Measurements from ENCODE around the gene ALDH3B1. TPM values are rescaled to one million over a fixed set of nuclear protein-coding genes. Genes with fewer than 3 reads are reported as not detected.

Gene ALDH3B1
- total and polyA plus RNA-seq, 9 of the 15 experiments (the other 6 are each of a cell fraction or from before 2014, with no cell fraction given) = 0.01 to 0.35 (median 0.07) TPM; not detected in 2

GRCh38 chr11:68044145-68044813 is 34.2 kb downstream of the ALDH3B1 start:
- in situ Hi-C loops (cut with MboI) = no loop called here
- DNase-seq (ENCODE audit: extremely low read depth in 1 of 4, low spot score in 3 of 4) (no peak), FAIRE-seq (no peak), ATAC-seq (no peak)
- no peak overlapping the region for H3K4me2 ChIP-seq (ENCODE audit: insufficient read depth, low read length)
- peaks cover 32 to 71% of the 10 kb centered on the region in 2 experiments for H3K4me1 ChIP-seq (replicated peaks in 1 of 2; ENCODE audit: control insufficient read depth in 2 of 2, insufficient read depth in 2 of 2, low read length in 2 of 2)
- no peaks in the 10 kb centered on the region for H3K9me3 ChIP-seq (replicated peaks; ENCODE audit: control insufficient read depth, insufficient read depth, low read depth, low read length)
- no peak overlapping the region for H2AFZ ChIP-seq (ENCODE audit: low read depth, low read length)
- peaks cover 72% of the 10 kb centered on the region; the same call in 2 of the 3 replicates for H3K36me3 ChIP-seq (ENCODE audit: control insufficient read depth, insufficient read depth, low read length)
- CTCF ChIA-PET (ENCODE audit: low intra/inter-chr PET ratio) = no interaction called here
- no peak overlapping the region for H3K4me3 ChIP-seq
- no peaks in the 10 kb centered on the region for H3K9me1 ChIP-seq (ENCODE audit: control insufficient read depth, insufficient read depth, low read length)
- BruUV-seq (replicated peaks) = no TSS peak
- peaks cover 26% of the 10 kb centered on the region for H3K79me2 ChIP-seq (ENCODE audit: control insufficient read depth, insufficient read depth, low read length)
- H3K27me3 ChIP-seq (ENCODE audit: control insufficient read depth in 2 of 2, insufficient read depth in 2 of 2, low read length in 2 of 2) = no peaks in the 10 kb centered on the region
- POLR2A ChIA-PET = interaction anchor here (0.5 to 4.9 kb wide), 5 partner anchors 8 to 27 kb away, joined by 3 to 55 read pairs (median 4); no protein-coding TSS in a partner anchor
- no peak overlapping the region for H3K27ac ChIP-seq (ENCODE audit: extremely low read depth, low read depth, low read length)
- H4K20me1 ChIP-seq (replicated peaks; ENCODE audit: control insufficient read depth, insufficient read depth, low read length) = peaks cover 4% of the 10 kb centered on the region; the same call in 1 of the 2 replicates
- 83% methylated on average over 23 of the region's 24 CpGs for WGBS (ENCODE audit: insufficient coverage, low coverage, missing lambda C conversion rate)
- intact Hi-C loops (cut with micrococcal nuclease) = no loop called here
- peak overlapping the region in 1 of 2 experiments; percentile 80; a peak in 2 of 4 replicates for H3K9ac ChIP-seq (ENCODE audit: insufficient read depth in 1 of 2, low read depth in 2 of 2, low read length in 2 of 2)
- TF ChIP-seq ARID2 (IDR thresholded peaks at IDR 0.05) (no peak), FOXO4 (CRISPR knock-in tag; IDR thresholded peaks at IDR 0.05) (no peak), EP400 (IDR thresholded peaks at IDR 0.05) (no peak), CHD2 (IDR thresholded peaks at IDR 0.05; ENCODE audit: low read depth, low read length) (no peak), ZNF79 (CRISPR knock-in tag; IDR thresholded peaks at IDR 0.05; ENCODE audit: low read depth) (no peak), MXD1 (CRISPR knock-in tag; IDR thresholded peaks at IDR 0.05; ENCODE audit: borderline replicate concordance, poor library complexity, severe bottlenecking) (no peak), HMGN3 (IDR thresholded peaks at IDR 0.05; ENCODE audit: borderline replicate concordance, extremely low read depth, insufficient read length, low read depth, low read length) (no peak), ZNF311 (CRISPR knock-in tag; IDR thresholded peaks at IDR 0.05) (no peak), MYBL2 (IDR thresholded peaks at IDR 0.05; ENCODE audit: low read depth) (no peak), MYBL2 (CRISPR knock-in tag; IDR thresholded peaks at IDR 0.05; ENCODE audit: borderline replicate concordance) (no peak), ADNP (tag; IDR thresholded peaks at IDR 0.05) (no peak), RBBP5 (IDR thresholded peaks at IDR 0.05; ENCODE audit: borderline replicate concordance, insufficient read depth, low read length, poor library complexity, severe bottlenecking) (no peak), ZNF280B (CRISPR knock-in tag; IDR thresholded peaks at IDR 0.05) (no peak), ZBTB33 (CRISPR knock-in tag; IDR thresholded peaks at IDR 0.05) (peak; percentile 85), ZNF551 (CRISPR knock-in tag; IDR thresholded peaks at IDR 0.05) (no peak), BCL6 (CRISPR knock-in tag; IDR thresholded peaks at IDR 0.05) (no peak), ZFP36 (IDR thresholded peaks at IDR 0.05; ENCODE audit: low read depth, low read length, partially characterized antibody) (peak; percentile 60)

Data from K562 (cell line).